Measurements from ENCODE around the gene MYO3B. TPM values are rescaled to one million over a fixed set of nuclear protein-coding genes. Genes with fewer than 3 reads are reported as not detected.

Gene MYO3B
- total RNA-seq, 1 donor from 2014 or later, result 0.22 TPM

DNA sequence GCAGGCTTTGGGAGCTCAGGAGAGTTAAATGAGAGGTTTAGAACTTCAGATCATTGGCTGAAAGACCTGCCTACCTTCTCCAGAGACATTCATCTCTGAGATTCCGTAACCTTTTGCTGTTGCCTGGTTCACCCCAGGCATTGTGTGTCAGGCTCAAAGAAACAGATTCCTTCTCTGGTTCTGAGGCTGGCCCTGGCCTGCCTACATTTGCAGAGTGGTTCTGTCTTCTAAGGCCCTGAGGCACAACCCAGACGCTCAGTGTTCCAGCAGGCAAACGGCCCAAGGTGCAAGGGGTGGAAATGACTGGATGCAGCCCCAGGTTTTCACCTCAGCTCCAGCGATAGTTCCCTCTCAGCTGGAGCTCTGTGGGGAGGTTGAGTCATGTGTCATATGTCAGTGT lies 48.3 kb downstream of the MYO3B start:
- no peaks in the 10 kb centered on the region for H3K36me3 Mint-ChIP-seq (ENCODE audit: unreplicated experiment)
- no peak overlapping the region for H3K27ac Mint-ChIP-seq (ENCODE audit: unreplicated experiment)
- TF ChIP-seq, protein P1, sequence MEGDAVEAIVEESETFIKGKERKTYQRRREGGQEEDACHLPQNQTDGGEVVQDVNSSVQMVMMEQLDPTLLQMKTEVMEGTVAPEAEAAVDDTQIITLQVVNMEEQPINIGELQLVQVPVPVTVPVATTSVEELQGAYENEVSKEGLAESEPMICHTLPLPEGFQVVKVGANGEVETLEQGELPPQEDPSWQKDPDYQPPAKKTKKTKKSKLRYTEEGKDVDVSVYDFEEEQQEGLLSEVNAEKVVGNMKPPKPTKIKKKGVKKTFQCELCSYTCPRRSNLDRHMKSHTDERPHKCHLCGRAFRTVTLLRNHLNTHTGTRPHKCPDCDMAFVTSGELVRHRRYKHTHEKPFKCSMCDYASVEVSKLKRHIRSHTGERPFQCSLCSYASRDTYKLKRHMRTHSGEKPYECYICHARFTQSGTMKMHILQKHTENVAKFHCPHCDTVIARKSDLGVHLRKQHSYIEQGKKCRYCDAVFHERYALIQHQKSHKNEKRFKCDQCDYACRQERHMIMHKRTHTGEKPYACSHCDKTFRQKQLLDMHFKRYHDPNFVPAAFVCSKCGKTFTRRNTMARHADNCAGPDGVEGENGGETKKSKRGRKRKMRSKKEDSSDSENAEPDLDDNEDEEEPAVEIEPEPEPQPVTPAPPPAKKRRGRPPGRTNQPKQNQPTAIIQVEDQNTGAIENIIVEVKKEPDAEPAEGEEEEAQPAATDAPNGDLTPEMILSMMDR (IDR thresholded peaks at IDR 0.05; ENCODE audit: partially characterized antibody, unreplicated experiment), result no peak

DNA sequence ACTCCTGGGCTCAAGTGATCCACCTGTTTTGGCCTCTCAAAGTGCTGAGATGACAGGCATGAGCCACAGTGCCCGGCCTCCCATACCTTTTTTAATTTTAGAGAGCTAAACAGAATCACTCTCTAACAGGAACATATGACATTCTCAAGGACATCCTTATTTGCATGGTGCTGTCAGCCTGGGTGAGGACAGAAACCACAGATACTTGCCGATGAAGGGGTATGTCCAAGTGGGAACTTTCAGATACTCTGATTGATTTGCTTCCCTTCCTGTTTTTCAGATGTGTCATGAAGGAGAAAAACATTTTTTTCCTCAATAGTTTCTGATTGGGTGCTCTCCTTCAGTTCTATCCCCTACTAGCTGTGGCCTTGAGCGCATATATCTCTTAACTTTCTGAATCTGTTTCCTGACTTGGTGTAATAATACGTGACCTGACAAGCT lies 49.6 kb downstream of the MYO3B start:
- Mint-ChIP-seq H3K27ac (ENCODE audit: unreplicated experiment) (no peak overlapping the region), H3K4me3 (ENCODE audit: unreplicated experiment) (no peak overlapping the region), H3K9me3 (ENCODE audit: unreplicated experiment) (peaks cover 6% of the 10 kb centered on the region), H3K27me3 (ENCODE audit: unreplicated experiment) (peaks cover 2% of the 10 kb centered on the region), H3K36me3 (ENCODE audit: unreplicated experiment) (no peaks in the 10 kb centered on the region), H3K4me1 (ENCODE audit: low read depth, unreplicated experiment) (peaks cover 36% of the 10 kb centered on the region)
- DNase-seq, result no peak
- TF ChIP-seq, protein P1 (IDR thresholded peaks at IDR 0.05; ENCODE audit: partially characterized antibody, unreplicated experiment), result no peak

More for the DNA sequence above, 48.3 kb downstream of the MYO3B start:
- peaks cover 2% of the 10 kb centered on the region for H3K27me3 Mint-ChIP-seq (ENCODE audit: unreplicated experiment)
- peaks cover 42% of the 10 kb centered on the region for H3K4me1 Mint-ChIP-seq (ENCODE audit: low read depth, unreplicated experiment)
- no peak overlapping the region for H3K4me3 Mint-ChIP-seq (ENCODE audit: unreplicated experiment)
- H3K9me3 Mint-ChIP-seq (ENCODE audit: unreplicated experiment), result peaks cover 6% of the 10 kb centered on the region
- DNase-seq, result no peak

DNA sequence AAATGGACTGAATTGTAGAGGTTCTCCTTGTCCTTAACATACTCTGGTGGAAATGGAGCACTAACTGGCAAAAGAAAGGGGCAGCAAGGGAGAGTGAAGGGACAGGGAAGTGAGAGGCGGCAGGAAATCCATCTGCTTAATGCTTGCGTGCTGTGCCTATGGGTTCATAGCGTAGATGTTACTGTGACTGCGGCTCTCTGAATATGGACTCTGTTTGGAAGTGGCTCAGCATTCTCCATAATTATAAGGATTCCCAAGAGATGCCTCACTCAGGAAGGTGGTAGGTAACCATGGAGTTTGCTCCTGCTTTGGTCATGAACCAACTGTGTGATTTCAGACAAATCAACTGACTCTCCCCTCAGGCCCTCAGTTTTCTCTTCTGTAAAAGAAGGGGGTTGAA lies 50.0 kb downstream of the MYO3B start:
- H3K27ac Mint-ChIP-seq (ENCODE audit: unreplicated experiment), result no peak overlapping the region
- no peak for DNase-seq
- peaks cover 2% of the 10 kb centered on the region for H3K27me3 Mint-ChIP-seq (ENCODE audit: unreplicated experiment)
- H3K4me3 Mint-ChIP-seq (ENCODE audit: unreplicated experiment), result no peak overlapping the region
- H3K4me1 Mint-ChIP-seq (ENCODE audit: low read depth, unreplicated experiment), result peaks cover 32% of the 10 kb centered on the region
- H3K9me3 Mint-ChIP-seq (ENCODE audit: unreplicated experiment), result peaks cover 6% of the 10 kb centered on the region
- TF ChIP-seq, protein P1 (IDR thresholded peaks at IDR 0.05; ENCODE audit: partially characterized antibody, unreplicated experiment), result no peak
- H3K36me3 Mint-ChIP-seq (ENCODE audit: unreplicated experiment), result no peaks in the 10 kb centered on the region

DNA sequence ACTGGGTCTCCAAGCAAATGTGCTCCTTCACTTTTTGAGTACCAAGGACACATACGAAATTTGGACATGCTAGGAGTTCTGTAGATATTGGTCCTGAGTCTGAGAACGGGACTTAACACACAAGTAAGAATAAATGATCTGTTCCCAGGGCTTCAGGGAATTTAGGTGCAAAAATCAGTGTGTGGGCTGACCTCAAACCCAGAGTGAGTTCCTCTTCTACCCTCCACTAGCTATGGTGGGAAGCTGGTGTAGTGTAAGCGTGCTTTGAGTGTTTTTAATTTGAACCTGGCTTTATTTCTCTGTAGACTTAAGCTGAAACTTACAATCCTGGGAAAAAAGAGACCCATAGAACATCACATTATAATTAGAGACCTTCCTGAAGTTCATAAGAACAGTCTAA lies 50.5 kb downstream of the MYO3B start:
- Mint-ChIP-seq H3K9me3 (ENCODE audit: unreplicated experiment) (peaks cover 6% of the 10 kb centered on the region), H3K27me3 (ENCODE audit: unreplicated experiment) (peaks cover 2% of the 10 kb centered on the region), H3K27ac (ENCODE audit: unreplicated experiment) (no peak overlapping the region), H3K4me3 (ENCODE audit: unreplicated experiment) (no peak overlapping the region), H3K4me1 (ENCODE audit: low read depth, unreplicated experiment) (peaks cover 28% of the 10 kb centered on the region), H3K36me3 (ENCODE audit: unreplicated experiment) (no peaks in the 10 kb centered on the region)
- no peak for DNase-seq
- TF ChIP-seq, protein P1 (IDR thresholded peaks at IDR 0.05; ENCODE audit: partially characterized antibody, unreplicated experiment), result no peak

DNA sequence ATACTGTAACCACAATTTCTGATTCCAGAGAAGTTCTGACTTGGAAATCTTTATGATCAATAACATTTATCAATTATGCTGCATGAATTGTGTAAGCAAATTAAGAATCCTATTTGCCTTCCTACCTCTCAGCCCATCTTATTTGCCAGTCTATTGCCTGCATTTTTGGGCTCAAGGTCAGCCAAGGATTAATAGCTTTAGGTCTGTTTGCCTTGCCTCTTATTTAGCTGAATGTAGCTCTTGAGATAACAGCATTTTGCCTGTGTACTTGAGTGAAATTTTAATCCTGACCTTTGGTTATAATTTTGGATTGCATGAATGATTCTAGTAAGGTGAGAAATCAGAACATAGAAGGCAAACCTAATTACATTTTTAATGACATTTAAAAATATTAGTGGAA lies 51.2 kb downstream of the MYO3B start:
- H3K27me3 Mint-ChIP-seq (ENCODE audit: unreplicated experiment), result peaks cover 2% of the 10 kb centered on the region
- no peak overlapping the region for H3K27ac Mint-ChIP-seq (ENCODE audit: unreplicated experiment)
- H3K36me3 Mint-ChIP-seq (ENCODE audit: unreplicated experiment), result no peaks in the 10 kb centered on the region

More for the DNA sequence above, 51.2 kb downstream of the MYO3B start:
- Mint-ChIP-seq H3K9me3 (ENCODE audit: unreplicated experiment) (peaks cover 4% of the 10 kb centered on the region), H3K4me1 (ENCODE audit: low read depth, unreplicated experiment) (peaks cover 21% of the 10 kb centered on the region), H3K4me3 (ENCODE audit: unreplicated experiment) (no peak overlapping the region)
- DNase-seq, result no peak
- TF ChIP-seq, protein P1 (IDR thresholded peaks at IDR 0.05; ENCODE audit: partially characterized antibody, unreplicated experiment), result no peak
